ENCODE measurements around the gene PHF2. TPM values are rescaled to one million over a fixed set of nuclear protein-coding genes. Genes with fewer than 3 reads are reported as not detected.

The PHF2 gene
- total RNA-seq, 3 donors from 2014 or later = 24.8 to 26.9 (median 25.9) TPM

GRCh38 chr9:93575796-93576257, 557 bp upstream of the PHF2 start:
- DNase-seq (ENCODE audit: low spot score in 2 of 2) = peak in 1 of 2 donors; percentile 50
- no peak for TF ChIP-seq CTCF (IDR thresholded peaks at IDR 0.05)
- no peak for TF ChIP-seq POLR2A (IDR thresholded peaks at IDR 0.05)
- peak; percentile 41 to 58 (median 58) for TF ChIP-seq POLR2AphosphoS5 (IDR thresholded peaks at IDR 0.05)
- no peaks in the 10 kb centered on the region for H3K27me3 ChIP-seq
- intact Hi-C loops (cut with DNase I; ENCODE audit: low total_unique reads) = loop anchor here (10.0 kb wide), 1 partner anchor 121 kb away; the partner anchor contains the start of genes FAM120A and FAM120AOS
- peak overlapping the region; percentile 96 to 99 for H3K27ac ChIP-seq
- H3K4me1 ChIP-seq = peaks cover 3 to 13% of the 10 kb centered on the region in 2 donors
- H3K9me3 ChIP-seq = no peaks in the 10 kb centered on the region
- peak overlapping the region; percentile 81 to 99 (median 90) for H3K4me3 ChIP-seq
- H3K36me3 ChIP-seq = no peaks in the 10 kb centered on the region

- Histone ChIP-seq H3K27me3 (no peaks in the 10 kb centered on the region), H3K4me1 (peaks cover 3 to 14% of the 10 kb centered on the region in 2 donors), H3K27ac (peak overlapping the region; percentile 88 to 99), H3K4me3 (peak overlapping the region; percentile 81 to 99 (median 90)), H3K36me3 (no peaks in the 10 kb centered on the region), H3K9me3 (no peaks in the 10 kb centered on the region)
- peak in 1 of 2 donors; percentile 57 for DNase-seq (ENCODE audit: low spot score in 2 of 2)
- TF ChIP-seq POLR2A (IDR thresholded peaks at IDR 0.05) (peak; percentile 41), POLR2AphosphoS5 (IDR thresholded peaks at IDR 0.05) (peak in 1 of 3 donors; percentile 54), CTCF (IDR thresholded peaks at IDR 0.05) (no peak)
- intact Hi-C loops (cut with DNase I; ENCODE audit: low total_unique reads) = loop anchor here (10.0 kb wide), 1 partner anchor 123 kb away; the partner anchor contains the start of genes FAM120A and FAM120AOS
These were observed 942 bp downstream of the PHF2 start for GRCh38 chr9:93577078-93577974.

DNA sequence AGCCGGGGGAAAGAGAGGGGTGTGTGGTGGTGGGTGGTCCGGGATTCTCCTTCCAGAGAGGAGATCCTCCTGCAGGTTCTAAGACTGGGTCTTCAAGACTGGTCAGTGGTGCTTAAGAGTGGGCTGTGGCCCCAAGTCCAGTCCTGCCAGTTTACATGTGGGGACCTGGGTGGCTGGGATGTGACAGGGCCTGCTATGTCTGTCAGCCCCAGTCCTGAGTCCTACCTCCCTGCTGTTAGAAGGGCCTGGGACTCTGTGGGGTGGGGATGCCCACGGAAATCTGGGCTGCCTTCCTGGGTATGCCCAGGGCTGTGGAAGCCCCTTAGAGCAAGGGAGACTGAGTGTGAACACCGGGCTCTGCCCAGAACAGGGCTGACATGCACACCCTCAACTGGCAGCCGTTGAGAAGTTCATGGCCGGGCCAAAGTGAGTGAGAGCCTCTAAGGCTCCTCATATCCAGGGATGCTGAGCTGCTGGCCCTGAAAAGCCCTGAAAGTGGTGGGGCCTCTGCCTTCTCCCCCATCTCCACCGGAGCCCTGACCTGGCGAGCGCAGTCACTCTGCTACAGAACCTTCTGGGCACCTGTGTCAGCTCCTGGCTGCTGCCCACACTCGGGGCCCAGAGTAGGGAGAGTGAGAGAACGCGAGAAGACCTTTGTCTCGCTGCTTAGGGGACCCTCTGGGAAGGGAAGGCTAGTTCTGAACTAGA, 1.7 kb downstream of the PHF2 start:
- H3K4me1 ChIP-seq = peaks cover 3 to 14% of the 10 kb centered on the region in 2 donors
- H3K27me3 ChIP-seq = no peaks in the 10 kb centered on the region
- intact Hi-C loops (cut with DNase I; ENCODE audit: low total_unique reads) = loop anchor here (10.0 kb wide), 1 partner anchor 123 kb away; the partner anchor contains the start of genes FAM120A and FAM120AOS
- no peaks in the 10 kb centered on the region for H3K9me3 ChIP-seq
- peak in 1 of 2 donors; percentile 16 for DNase-seq (ENCODE audit: low spot score in 2 of 2)
- no peaks in the 10 kb centered on the region for H3K36me3 ChIP-seq
- TF ChIP-seq CTCF (IDR thresholded peaks at IDR 0.05) (no peak), POLR2A (IDR thresholded peaks at IDR 0.05) (no peak), POLR2AphosphoS5 (IDR thresholded peaks at IDR 0.05) (no peak)
- peak overlapping the region; percentile 81 to 99 (median 90) for H3K4me3 ChIP-seq
- H3K27ac ChIP-seq = peak overlapping the region; percentile 88 to 99

DNA sequence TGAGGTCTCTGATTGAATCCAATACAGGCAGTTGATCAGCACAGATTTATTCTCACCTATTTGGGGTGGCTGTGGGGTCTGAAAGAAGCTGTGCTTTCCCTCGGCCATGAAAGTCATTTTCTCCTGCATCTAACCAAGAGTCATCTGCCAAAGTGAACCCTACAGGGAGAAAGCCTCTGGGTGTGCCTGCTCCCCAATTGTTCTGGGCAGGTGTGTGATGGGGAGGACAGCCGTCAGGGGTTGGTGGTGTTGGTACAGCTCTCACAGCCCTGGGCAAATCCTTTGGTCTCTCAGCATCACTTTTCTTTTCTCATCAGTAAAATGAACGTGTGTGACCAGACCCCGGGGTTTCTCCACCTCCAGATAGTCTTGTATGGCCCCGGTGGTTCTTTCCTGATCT, 2.5 kb downstream of the PHF2 start:
- Histone ChIP-seq H3K4me1 (peaks cover 3 to 14% of the 10 kb centered on the region in 2 donors), H3K27me3 (no peaks in the 10 kb centered on the region), H3K27ac (peak overlapping the region; percentile 88 to 99), H3K9me3 (no peaks in the 10 kb centered on the region), H3K36me3 (no peaks in the 10 kb centered on the region), H3K4me3 (no peak overlapping the region)
- intact Hi-C loops (cut with DNase I; ENCODE audit: low total_unique reads) = loop anchor here (10.0 kb wide), 1 partner anchor 124 kb away; the partner anchor contains the start of genes FAM120A and FAM120AOS
- peak in 1 of 2 donors; percentile 16 for DNase-seq (ENCODE audit: low spot score in 2 of 2)
- TF ChIP-seq POLR2A (IDR thresholded peaks at IDR 0.05) (no peak), POLR2AphosphoS5 (IDR thresholded peaks at IDR 0.05) (no peak), CTCF (IDR thresholded peaks at IDR 0.05) (no peak)

Measured in breast epithelium (tissue), 4 donors.